ENCODE measurements around the gene MTHFR. TPM values are rescaled to one million over a fixed set of nuclear protein-coding genes. Genes with fewer than 3 reads are reported as not detected.
A peak's percentile ranks its signal among the peaks of the same experiment; 100 is the strongest.

Gene MTHFR
- polyA plus RNA-seq, 2 donors = 8.2 to 9.4 TPM

- 53 to 56% methylated on average over 19 of the region's 19 CpGs for WGBS, 2 donors
- Histone ChIP-seq H3K27me3 (ENCODE audit: control insufficient read depth in 1 of 2, insufficient read depth in 2 of 2, low read length in 2 of 2) (no peaks in the 10 kb centered on the region), H3K27ac (ENCODE audit: low read depth in 2 of 2, low read length in 1 of 2) (peak overlapping the region; percentile 90 to 96), H3K4me3 (ENCODE audit: low read depth in 1 of 2, low read length in 2 of 2) (no peak overlapping the region), H3K4me1 (ENCODE audit: control insufficient read depth in 2 of 2, insufficient read depth in 2 of 2, low read length in 1 of 2) (peaks cover 13 to 48% of the 10 kb centered on the region in 2 donors), H3K36me3 (ENCODE audit: control insufficient read depth in 2 of 2, insufficient read depth in 2 of 2, low read length in 1 of 2) (peaks cover 12 to 36% of the 10 kb centered on the region in 2 donors), H3K9me3 (ENCODE audit: control insufficient read depth in 2 of 2, insufficient read depth in 1 of 2, low read depth in 1 of 2, low read length in 1 of 2) (no peaks in the 10 kb centered on the region)
Observed at GRCh38 chr1:11790880-11791715, 14.7 kb downstream of the MTHFR start.

GRCh38 chr1:11790101-11790879 lies 15.5 kb downstream of the MTHFR start:
- peaks cover 8 to 28% of the 10 kb centered on the region in 2 donors for H3K36me3 ChIP-seq (ENCODE audit: control insufficient read depth in 2 of 2, insufficient read depth in 2 of 2, low read length in 1 of 2)
- 79 to 80% methylated on average over 20 of the region's 20 CpGs for WGBS, 2 donors
- no peak overlapping the region for H3K4me3 ChIP-seq (ENCODE audit: low read depth in 1 of 2, low read length in 2 of 2)
- no peaks in the 10 kb centered on the region for H3K27me3 ChIP-seq (ENCODE audit: control insufficient read depth in 1 of 2, insufficient read depth in 2 of 2, low read length in 2 of 2)
- H3K27ac ChIP-seq (ENCODE audit: low read depth in 2 of 2, low read length in 1 of 2) = peak overlapping the region; percentile 90 to 96
- no peaks in the 10 kb centered on the region for H3K9me3 ChIP-seq (ENCODE audit: control insufficient read depth in 2 of 2, insufficient read depth in 1 of 2, low read depth in 1 of 2, low read length in 1 of 2)
- H3K4me1 ChIP-seq (ENCODE audit: control insufficient read depth in 2 of 2, insufficient read depth in 2 of 2, low read length in 1 of 2) = peaks cover 13 to 48% of the 10 kb centered on the region in 2 donors

- peaks cover 13 to 50% of the 10 kb centered on the region in 2 donors for H3K4me1 ChIP-seq (ENCODE audit: control insufficient read depth in 2 of 2, insufficient read depth in 2 of 2, low read length in 1 of 2)
- 63 to 65% methylated on average over 13 of the region's 13 CpGs for WGBS, 2 donors
- peak overlapping the region; percentile 90 to 96 for H3K27ac ChIP-seq (ENCODE audit: low read depth in 2 of 2, low read length in 1 of 2)
- H3K27me3 ChIP-seq (ENCODE audit: control insufficient read depth in 1 of 2, insufficient read depth in 2 of 2, low read length in 2 of 2) = no peaks in the 10 kb centered on the region
- H3K9me3 ChIP-seq (ENCODE audit: control insufficient read depth in 2 of 2, insufficient read depth in 1 of 2, low read depth in 1 of 2, low read length in 1 of 2) = no peaks in the 10 kb centered on the region
- H3K36me3 ChIP-seq (ENCODE audit: control insufficient read depth in 2 of 2, insufficient read depth in 2 of 2, low read length in 1 of 2) = peaks cover 8 to 19% of the 10 kb centered on the region in 2 donors
- no peak overlapping the region for H3K4me3 ChIP-seq (ENCODE audit: low read depth in 1 of 2, low read length in 2 of 2)
Observed at GRCh38 chr1:11789126-11790067, 16.4 kb downstream of the MTHFR start.

GRCh38 chr1:11788549-11789053 lies 17.2 kb downstream of the MTHFR start:
- Histone ChIP-seq H3K4me3 (ENCODE audit: low read depth in 1 of 2, low read length in 2 of 2) (no peak overlapping the region), H3K27ac (ENCODE audit: low read depth in 2 of 2, low read length in 1 of 2) (peak overlapping the region; percentile 90 to 96), H3K9me3 (ENCODE audit: control insufficient read depth in 2 of 2, insufficient read depth in 1 of 2, low read depth in 1 of 2, low read length in 1 of 2) (no peaks in the 10 kb centered on the region), H3K36me3 (ENCODE audit: control insufficient read depth in 2 of 2, insufficient read depth in 2 of 2, low read length in 1 of 2) (peaks cover under 1 to 11% of the 10 kb centered on the region in 2 donors), H3K4me1 (ENCODE audit: control insufficient read depth in 2 of 2, insufficient read depth in 2 of 2, low read length in 1 of 2) (peaks cover 13 to 50% of the 10 kb centered on the region in 2 donors), H3K27me3 (ENCODE audit: control insufficient read depth in 1 of 2, insufficient read depth in 2 of 2, low read length in 2 of 2) (no peaks in the 10 kb centered on the region)
- WGBS, 2 donors = 77 to 80% methylated on average over 14 of the region's 14 CpGs

- WGBS, 2 donors = 71 to 86% methylated on average over 13 to 14 of the region's 14 CpGs
- H3K27ac ChIP-seq (ENCODE audit: low read depth in 2 of 2, low read length in 1 of 2) = peak overlapping the region; percentile 76 to 96
- no peaks in the 10 kb centered on the region for H3K9me3 ChIP-seq (ENCODE audit: control insufficient read depth in 2 of 2, insufficient read depth in 1 of 2, low read depth in 1 of 2, low read length in 1 of 2)
- H3K27me3 ChIP-seq (ENCODE audit: control insufficient read depth in 1 of 2, insufficient read depth in 2 of 2, low read length in 2 of 2) = no peaks in the 10 kb centered on the region
- peaks cover 13 to 50% of the 10 kb centered on the region in 2 donors for H3K4me1 ChIP-seq (ENCODE audit: control insufficient read depth in 2 of 2, insufficient read depth in 2 of 2, low read length in 1 of 2)
- no peak overlapping the region for H3K4me3 ChIP-seq (ENCODE audit: low read depth in 1 of 2, low read length in 2 of 2)
- H3K36me3 ChIP-seq (ENCODE audit: control insufficient read depth in 2 of 2, insufficient read depth in 2 of 2, low read length in 1 of 2) = peaks cover 0 to 10% of the 10 kb centered on the region in 2 donors
Observed at GRCh38 chr1:11787804-11788436, 17.8 kb downstream of the MTHFR start.

- H3K4me3 ChIP-seq (ENCODE audit: low read depth in 1 of 2, low read length in 2 of 2) = no peak overlapping the region
- WGBS, 2 donors = 29 to 32% methylated on average over 16 of the region's 16 CpGs
Observed at GRCh38 chr1:11787251-11787803, 18.4 kb downstream of the MTHFR start.

GRCh38 chr1:11786168-11786567 lies 19.6 kb downstream of the MTHFR start:
- Histone ChIP-seq H3K27me3 (ENCODE audit: control insufficient read depth in 1 of 2, insufficient read depth in 2 of 2, low read length in 2 of 2) (no peaks in the 10 kb centered on the region), H3K36me3 (ENCODE audit: control insufficient read depth in 2 of 2, insufficient read depth in 2 of 2, low read length in 1 of 2) (peaks cover 0 to 6% of the 10 kb centered on the region in 2 donors), H3K4me1 (ENCODE audit: control insufficient read depth in 2 of 2, insufficient read depth in 2 of 2, low read length in 1 of 2) (peaks cover 11 to 40% of the 10 kb centered on the region in 2 donors), H3K9me3 (ENCODE audit: control insufficient read depth in 2 of 2, insufficient read depth in 1 of 2, low read depth in 1 of 2, low read length in 1 of 2) (no peaks in the 10 kb centered on the region), H3K4me3 (ENCODE audit: low read depth in 1 of 2, low read length in 2 of 2) (no peak overlapping the region), H3K27ac (ENCODE audit: low read depth in 2 of 2, low read length in 1 of 2) (no peak overlapping the region)
- 55 to 58% methylated on average over 5 of the region's 5 CpGs for WGBS, 2 donors

More at GRCh38 chr1:11787251-11787803, 18.4 kb downstream of the MTHFR start:
- Histone ChIP-seq H3K9me3 (ENCODE audit: control insufficient read depth in 2 of 2, insufficient read depth in 1 of 2, low read depth in 1 of 2, low read length in 1 of 2) (no peaks in the 10 kb centered on the region), H3K4me1 (ENCODE audit: control insufficient read depth in 2 of 2, insufficient read depth in 2 of 2, low read length in 1 of 2) (peaks cover 13 to 47% of the 10 kb centered on the region in 2 donors), H3K27ac (ENCODE audit: low read depth in 2 of 2, low read length in 1 of 2) (peak overlapping the region; percentile 76 to 96), H3K27me3 (ENCODE audit: control insufficient read depth in 1 of 2, insufficient read depth in 2 of 2, low read length in 2 of 2) (no peaks in the 10 kb centered on the region), H3K36me3 (ENCODE audit: control insufficient read depth in 2 of 2, insufficient read depth in 2 of 2, low read length in 1 of 2) (peaks cover 0 to 6% of the 10 kb centered on the region in 2 donors)

- 8 to 9% methylated on average over 30 of the region's 30 CpGs for WGBS, 2 donors
- peak overlapping the region in 1 of 2 donors; percentile 18 for H3K27ac ChIP-seq (ENCODE audit: low read depth in 2 of 2, low read length in 1 of 2)
- H3K4me1 ChIP-seq (ENCODE audit: control insufficient read depth in 2 of 2, insufficient read depth in 2 of 2, low read length in 1 of 2) = peaks cover 9 to 30% of the 10 kb centered on the region in 2 donors
Observed at GRCh38 chr1:11784993-11785769, 20.6 kb downstream of the MTHFR start.

More at GRCh38 chr1:11784993-11785769, 20.6 kb downstream of the MTHFR start:
- Histone ChIP-seq H3K36me3 (ENCODE audit: control insufficient read depth in 2 of 2, insufficient read depth in 2 of 2, low read length in 1 of 2) (peaks cover 0 to 2% of the 10 kb centered on the region in 2 donors), H3K9me3 (ENCODE audit: control insufficient read depth in 2 of 2, insufficient read depth in 1 of 2, low read depth in 1 of 2, low read length in 1 of 2) (no peaks in the 10 kb centered on the region), H3K4me3 (ENCODE audit: low read depth in 1 of 2, low read length in 2 of 2) (peak overlapping the region; percentile 9 to 17), H3K27me3 (ENCODE audit: control insufficient read depth in 1 of 2, insufficient read depth in 2 of 2, low read length in 2 of 2) (no peaks in the 10 kb centered on the region)

All from esophagus (tissue), 2 donors.